Colonic mucosa (tissue), 4 donors: ENCODE data around the gene TEX36. TPM values are rescaled to one million over a fixed set of nuclear protein-coding genes. Genes with fewer than 3 reads are reported as not detected.

Experiments used
- DNase-seq: peaks from one replicate; pipeline ENCODE4 v3.0.0-alpha.2; 2020
- H3K27ac ChIP-seq: fragments of 200-600 bp; one replicate; pipeline ENCODE4 v1.8.0; 2021
- H3K27me3 ChIP-seq: fragments of 200-600 bp; one replicate; pipeline ENCODE4 v1.8.0; 2021
- H3K36me3 ChIP-seq: fragments of 200-600 bp; one replicate; pipeline ENCODE4 v1.8.0; 2021
- H3K4me1 ChIP-seq: fragments of 200-600 bp; one replicate; pipeline ENCODE4 v1.8.0; 2021; ENCODE audit warnings: mild to moderate bottlenecking
- H3K4me3 ChIP-seq: fragments of 200-600 bp; one replicate; pipeline ENCODE4 v1.8.0; 2021
- H3K9ac ChIP-seq, 2 donors: one replicate each; pipeline ENCODE4 v1.7.0; 2013; ENCODE audit warnings: control low read depth in 2 of 2, low read depth in 2 of 2, low read length in 2 of 2
- H3K9me3 ChIP-seq: fragments of 200-600 bp; one replicate; pipeline ENCODE4 v1.8.0; 2021
- intact Hi-C: fragments of 100-400 bp; cut with DNase I; formaldehyde crosslinking; loops from one replicate; pipeline ENCODE4 v1.14.1; 2022
- total RNA-seq, 2 donors: library from RNA; stranded (reverse); fragmentation: NEBNext Ultra II Directional in 1 of 2; extraction: Animal tissue kit (Norgen Biotek cat#: 25700) in 1 of 2; gene quantifications; one replicate each; pipeline ENCODE4 v1.2.1, GENCODE V29; 2021
- TF ChIP-seq, protein P1 (sequence below): fragments of 200-600 bp; IDR thresholded peaks from one replicate; pipeline ENCODE4 v1.8.0; 2022; ENCODE audit warnings: antibody characterized with exemption, mild to moderate bottlenecking
- donor health status: healthy.
- donor health status: DM: no; HTN: no; CAD: no.
- donor health status: DM: no; HTN: no; CAD: no.

Gene TEX36
- total RNA-seq, 2 donors from 2014 or later = not detected

DNA sequence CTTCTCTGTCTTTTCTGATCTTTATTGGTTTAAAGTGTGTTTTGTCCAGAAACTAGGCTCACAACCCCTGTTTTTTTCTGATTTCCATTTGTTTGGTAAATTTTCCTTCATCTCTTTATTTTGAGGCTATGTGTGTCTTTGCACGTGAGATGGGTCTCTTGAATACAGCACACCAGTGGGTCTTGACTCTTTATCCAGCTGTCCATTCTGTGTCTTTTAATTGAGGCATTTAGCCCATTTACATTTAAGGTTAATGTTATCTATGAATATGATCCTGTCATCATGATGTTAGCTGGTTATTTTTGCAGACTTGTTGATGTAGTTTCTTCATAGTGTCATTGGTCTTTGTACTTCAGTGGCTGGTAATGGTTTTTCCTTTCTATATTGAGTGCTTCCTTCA, 10.1 kb downstream of the TEX36 start:
- H3K4me1 ChIP-seq = no peaks in the 10 kb centered on the region
- H3K4me3 ChIP-seq = no peak overlapping the region
- DNase-seq = no peak
- TF ChIP-seq, protein P1, sequence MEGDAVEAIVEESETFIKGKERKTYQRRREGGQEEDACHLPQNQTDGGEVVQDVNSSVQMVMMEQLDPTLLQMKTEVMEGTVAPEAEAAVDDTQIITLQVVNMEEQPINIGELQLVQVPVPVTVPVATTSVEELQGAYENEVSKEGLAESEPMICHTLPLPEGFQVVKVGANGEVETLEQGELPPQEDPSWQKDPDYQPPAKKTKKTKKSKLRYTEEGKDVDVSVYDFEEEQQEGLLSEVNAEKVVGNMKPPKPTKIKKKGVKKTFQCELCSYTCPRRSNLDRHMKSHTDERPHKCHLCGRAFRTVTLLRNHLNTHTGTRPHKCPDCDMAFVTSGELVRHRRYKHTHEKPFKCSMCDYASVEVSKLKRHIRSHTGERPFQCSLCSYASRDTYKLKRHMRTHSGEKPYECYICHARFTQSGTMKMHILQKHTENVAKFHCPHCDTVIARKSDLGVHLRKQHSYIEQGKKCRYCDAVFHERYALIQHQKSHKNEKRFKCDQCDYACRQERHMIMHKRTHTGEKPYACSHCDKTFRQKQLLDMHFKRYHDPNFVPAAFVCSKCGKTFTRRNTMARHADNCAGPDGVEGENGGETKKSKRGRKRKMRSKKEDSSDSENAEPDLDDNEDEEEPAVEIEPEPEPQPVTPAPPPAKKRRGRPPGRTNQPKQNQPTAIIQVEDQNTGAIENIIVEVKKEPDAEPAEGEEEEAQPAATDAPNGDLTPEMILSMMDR = no peak
- H3K36me3 ChIP-seq = no peaks in the 10 kb centered on the region
- H3K9me3 ChIP-seq = no peaks in the 10 kb centered on the region
- intact Hi-C loops = no loop called here
- no peak overlapping the region for H3K9ac ChIP-seq
- H3K27ac ChIP-seq = no peak overlapping the region
- no peaks in the 10 kb centered on the region for H3K27me3 ChIP-seq

DNA sequence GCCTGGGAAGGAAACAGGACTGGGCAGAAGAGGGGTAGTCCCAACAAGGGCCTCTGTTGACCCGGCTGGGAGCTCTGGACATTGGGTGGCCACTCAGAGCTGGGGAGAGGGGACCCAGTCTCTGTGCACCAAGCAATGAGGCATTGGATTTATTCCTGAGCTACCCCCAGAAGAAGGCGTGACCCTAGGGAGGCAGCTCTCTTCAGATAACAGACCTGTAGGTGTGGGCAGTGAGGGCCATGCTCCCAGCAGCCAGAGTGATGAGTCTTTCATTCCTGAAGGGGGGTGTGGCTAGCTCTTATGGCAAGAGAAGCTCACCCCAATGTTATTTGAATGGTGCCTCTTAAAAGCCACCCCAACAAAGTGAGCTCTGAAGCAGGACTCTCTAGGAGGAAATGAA, 20.4 kb downstream of the TEX36 start:
- Histone ChIP-seq H3K27ac (no peak overlapping the region), H3K4me1 (no peaks in the 10 kb centered on the region), H3K9me3 (no peaks in the 10 kb centered on the region), H3K27me3 (no peaks in the 10 kb centered on the region), H3K4me3 (no peak overlapping the region), H3K9ac (no peak overlapping the region), H3K36me3 (no peaks in the 10 kb centered on the region)
- TF ChIP-seq, protein P1 = no peak
- intact Hi-C loops = no loop called here
- DNase-seq = no peak

DNA sequence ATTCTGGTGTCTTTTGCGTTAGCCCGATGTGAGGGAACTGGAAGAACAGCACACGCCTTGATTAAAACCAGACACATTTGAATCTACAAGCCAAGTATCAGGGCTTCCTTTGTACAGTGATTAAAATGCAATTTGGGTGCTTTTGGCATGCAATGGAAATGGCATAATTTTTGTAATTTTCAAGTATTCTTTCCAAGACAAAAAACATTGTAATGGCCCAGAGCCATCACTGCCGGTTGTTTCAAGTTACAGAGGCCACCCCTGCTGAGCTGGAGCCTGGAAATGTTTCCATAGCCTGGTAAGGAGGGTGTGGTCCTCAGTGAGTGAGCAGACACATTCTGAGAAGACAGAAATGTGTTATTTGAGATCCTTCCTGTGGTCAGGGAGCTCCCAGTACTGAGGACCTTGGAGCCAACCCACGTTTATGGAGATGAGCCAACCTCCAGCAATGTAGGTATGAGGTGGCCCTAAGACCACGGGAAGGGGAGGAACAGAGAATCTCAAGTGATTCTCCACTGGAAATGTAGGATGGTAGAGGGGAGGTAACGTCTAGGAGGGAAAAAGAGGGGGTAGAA, 20.9 kb downstream of the TEX36 start:
- TF ChIP-seq, protein P1 = no peak

DNA sequence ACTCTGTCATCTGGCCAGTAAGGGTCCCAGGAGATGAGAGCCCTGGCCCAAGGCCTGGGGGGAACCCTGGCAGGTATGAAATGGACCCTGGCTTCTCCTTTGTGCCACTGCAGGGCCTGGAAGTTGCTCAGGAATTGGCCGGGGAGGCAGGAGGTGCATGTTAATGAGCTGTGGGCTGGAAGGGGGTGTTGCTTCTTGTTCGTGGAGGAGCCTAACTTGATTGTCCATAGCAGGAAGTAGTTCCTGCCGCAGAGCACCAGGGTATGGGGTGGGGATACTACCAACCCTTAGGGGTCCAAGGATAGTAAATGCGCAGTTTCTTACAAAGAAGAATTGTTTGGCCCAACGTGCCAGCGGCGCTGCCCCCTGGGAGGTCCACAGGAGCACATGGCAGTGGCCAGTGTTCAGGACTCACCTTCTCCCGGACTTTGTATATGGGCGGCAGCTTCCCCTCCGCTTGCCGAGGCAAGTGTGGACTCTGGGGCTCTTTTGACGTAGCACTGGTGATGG, 21.5 kb downstream of the TEX36 start:
- no peak overlapping the region for H3K9ac ChIP-seq
- TF ChIP-seq, protein P1 = no peak
- H3K36me3 ChIP-seq = no peaks in the 10 kb centered on the region
- H3K4me1 ChIP-seq = no peaks in the 10 kb centered on the region
- no peaks in the 10 kb centered on the region for H3K27me3 ChIP-seq
- H3K27ac ChIP-seq = no peak overlapping the region
- H3K9me3 ChIP-seq = no peaks in the 10 kb centered on the region
- intact Hi-C loops = no loop called here
- H3K4me3 ChIP-seq = no peak overlapping the region
- no peak for DNase-seq

More for the DNA sequence above, 20.9 kb downstream of the TEX36 start:
- H3K9ac ChIP-seq = no peak overlapping the region
- H3K27ac ChIP-seq = no peak overlapping the region
- no peaks in the 10 kb centered on the region for H3K27me3 ChIP-seq
- no peaks in the 10 kb centered on the region for H3K36me3 ChIP-seq
- H3K4me3 ChIP-seq = no peak overlapping the region
- no peaks in the 10 kb centered on the region for H3K4me1 ChIP-seq
- no peaks in the 10 kb centered on the region for H3K9me3 ChIP-seq
- intact Hi-C loops = no loop called here
- DNase-seq = no peak

DNA sequence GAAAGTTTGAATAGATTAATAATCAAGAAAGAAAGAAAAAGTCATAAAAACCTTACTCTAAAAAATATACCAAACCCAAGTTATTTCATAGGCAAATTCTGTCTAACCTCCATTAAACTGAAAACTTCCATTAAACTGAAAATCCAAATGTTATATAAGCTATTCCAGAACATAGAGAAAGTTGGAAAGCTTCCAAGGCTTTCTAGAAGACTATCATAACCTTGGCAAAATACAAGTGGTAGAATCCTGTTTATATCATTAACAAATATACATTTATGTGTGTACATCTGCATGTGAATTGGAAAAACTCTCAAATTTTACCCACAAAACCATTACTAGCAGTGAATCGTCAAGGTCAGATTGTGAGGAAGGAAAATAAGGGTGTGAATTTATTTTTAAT, 23.9 kb downstream of the TEX36 start:
- DNase-seq = no peak
- H3K4me3 ChIP-seq = no peak overlapping the region
- intact Hi-C loops = no loop called here
- TF ChIP-seq, protein P1 = no peak
- H3K9me3 ChIP-seq = no peaks in the 10 kb centered on the region
- H3K27me3 ChIP-seq = no peaks in the 10 kb centered on the region
- H3K4me1 ChIP-seq = no peaks in the 10 kb centered on the region
- H3K9ac ChIP-seq = no peak overlapping the region
- no peak overlapping the region for H3K27ac ChIP-seq
- H3K36me3 ChIP-seq = no peaks in the 10 kb centered on the region
